HCT116 (cell line): ENCODE data around the gene LTO1. TPM values are rescaled to one million over a fixed set of nuclear protein-coding genes. Genes with fewer than 3 reads are reported as not detected.

Experiments used
- ATAC-seq: fragments of 200-7000 bp; cut with Tn5 transposase; 2 replicates; pipeline ENCODE4 v1.9.1; 2020; ENCODE audit warnings: mild to moderate bottlenecking, moderate library complexity
- BruUV-seq: library from RNA; stranded (reverse); fragments of 400-500 nt; replicated peaks from 2 replicates; lab custom pipeline; 2021; lab: Mats Ljungman, UMichigan
- CTCF ChIA-PET: fragments of 300-600 bp; sonication (Branson Sonifier 250); formaldehyde crosslinking; loops from one replicate; lab custom pipeline; 2021; ENCODE audit warnings: antibody characterized with exemption; lab: Charles Lee
- POLR2A ChIA-PET: fragments of 300-600, 350-600 bp; sonication (Branson Sonifier 250); formaldehyde crosslinking; loops from one replicate; lab custom pipeline; 2021; ENCODE audit warnings: antibody characterized with exemption; lab: Charles Lee
- RAD21 ChIA-PET, 2 experiments: fragments of 300-600 bp; sonication (Branson Sonifier 250); formaldehyde crosslinking; loops; one replicate each; lab custom pipeline; 2023; ENCODE audit warnings: low total read pairs in 2 of 2; ENCODE audit not compliant: uncharacterized antibody in 2 of 2, unreplicated experiment in 2 of 2, low non-redundant PET in 1 of 2; lab: Charles Lee
- DNase-seq: peaks from one replicate; pipeline ENCODE4 v3.0.0-alpha.2; 2010; ENCODE audit warnings: low read depth, low spot score
- H2AFZ ChIP-seq: fragments of 200-600 bp; shearing (Covaris generic), sonication (generic); 2 replicates; pipeline ENCODE4 v1.6.1; 2017; ENCODE audit warnings: low read depth, mixed run types, mixed read lengths, antibody characterized with exemption, low read length; ENCODE audit not compliant: poor library complexity, severe bottlenecking
- H3K27ac ChIP-seq: 2 replicates; pipeline ENCODE4 v1.5.1; 2012; ENCODE audit warnings: low read depth, low read length
- H3K27me3 ChIP-seq: fragments of 200-600 bp; sonication (generic); 2 replicates; pipeline ENCODE4 v1.6.1; 2016; ENCODE audit warnings: mixed run types, low read length, mixed read lengths; ENCODE audit not compliant: insufficient read depth
- H3K36me3 ChIP-seq, 2 experiments: fragments of 200-500 bp in 1 of 2; fragments of 200-600 bp in 1 of 2; sonication (Bioruptor generic) in 1 of 2; sonication (generic) in 1 of 2; 2 replicates each; pipeline versions ENCODE4 v1.5.1 to v1.6.1; 2014 to 2016; ENCODE audit warnings: low read length in 2 of 2, inconsistent platforms in 1 of 2, mixed read lengths in 1 of 2, mixed run types in 1 of 2; ENCODE audit not compliant: insufficient read depth in 2 of 2, control insufficient read depth in 1 of 2
- H3K4me1 ChIP-seq, 2 experiments: fragments of 200-600 bp in 1 of 2; sonication (generic) in 1 of 2; 2 replicates each; pipeline versions ENCODE4 v1.5.1 to v1.6.1; 2012 to 2017; ENCODE audit warnings: low read length in 2 of 2, inconsistent platforms in 1 of 2, mild to moderate bottlenecking in 1 of 2, mixed read lengths in 1 of 2, mixed run types in 1 of 2, moderate library complexity in 1 of 2; ENCODE audit not compliant: insufficient read depth in 2 of 2, control insufficient read depth in 1 of 2
- H3K4me2 ChIP-seq: fragments of 200-600 bp; sonication (generic); 2 replicates; pipeline ENCODE4 v1.6.1; 2017; ENCODE audit warnings: mixed run types, low read length, mixed read lengths
- H3K4me3 ChIP-seq, 2 experiments: fragments of 200-600 bp in 1 of 2; sonication (generic) in 1 of 2; replicated peaks in 1 of 2; 2 replicates each; pipeline ENCODE4 v1.5.1; 2011 to 2016; ENCODE audit warnings: low read length in 2 of 2, control low read depth in 1 of 2, low read depth in 1 of 2, mild to moderate bottlenecking in 1 of 2, mixed read lengths in 1 of 2, mixed run types in 1 of 2
- H3K79me2 ChIP-seq: fragments of 200-600 bp; sonication (generic); 2 replicates; pipeline ENCODE4 v1.6.1; 2017; ENCODE audit warnings: mild to moderate bottlenecking, mixed run types, low read length, moderate library complexity, mixed read lengths; ENCODE audit not compliant: insufficient read depth
- H3K9ac ChIP-seq: fragments of 200-600 bp; sonication (generic); 2 replicates; pipeline ENCODE4 v1.6.1; 2016; ENCODE audit warnings: low read length, mixed read lengths
- H3K9me2 ChIP-seq: fragments of 200-600 bp; sonication (generic), shearing (Covaris generic); 2 replicates; pipeline ENCODE4 v1.6.1; 2017; ENCODE audit warnings: mixed run types, mild to moderate bottlenecking, moderate library complexity; ENCODE audit not compliant: insufficient read depth
- H3K9me3 ChIP-seq, 2 experiments: fragments of 200-500 bp in 1 of 2; fragments of 200-600 bp in 1 of 2; sonication (Bioruptor generic) in 1 of 2; sonication (generic) in 1 of 2; 2 replicates each; pipeline ENCODE4 v1.6.1; 2014 to 2017; ENCODE audit warnings: low read length in 2 of 2, mixed read lengths in 2 of 2, inconsistent platforms in 1 of 2, low read depth in 1 of 2, mild to moderate bottlenecking in 1 of 2, mixed run types in 1 of 2, moderate library complexity in 1 of 2; ENCODE audit not compliant: control insufficient read depth in 1 of 2, insufficient read depth in 1 of 2
- H4K20me1 ChIP-seq: fragments of 200-600 bp; sonication (generic), shearing (Covaris generic); 2 replicates; pipeline ENCODE4 v1.6.1; 2017; ENCODE audit warnings: mixed run types, mild to moderate bottlenecking, moderate library complexity; ENCODE audit not compliant: insufficient read depth
- CBX3 ChIP-seq: IDR thresholded peaks from 2 replicates; pipeline ENCODE4 v1.6.1; 2012; ENCODE audit warnings: low read depth
- CTCF ChIP-seq, 3 experiments: fragments of 200-600 bp in 1 of 3; sonication (generic) in 1 of 3; IDR thresholded peaks in 2 of 3; conservative IDR thresholded peaks in 1 of 3; 2 replicates each; pipeline ENCODE4 v1.5.1; 2012 to 2017; ENCODE audit warnings: low read depth in 2 of 3, low read length in 2 of 3, antibody characterized with exemption in 1 of 3, borderline replicate concordance in 1 of 3, control low read depth in 1 of 3, mild to moderate bottlenecking in 1 of 3, mixed read lengths in 1 of 3, mixed run types in 1 of 3, moderate library complexity in 1 of 3; ENCODE audit not compliant: insufficient read depth in 1 of 3
- EGR1 ChIP-seq: IDR thresholded peaks from 2 replicates; pipeline ENCODE4 v1.6.1; 2012; ENCODE audit warnings: low read depth
- ELF1 ChIP-seq: IDR thresholded peaks from 2 replicates; pipeline ENCODE4 v1.6.1; 2012; ENCODE audit warnings: low read depth, borderline replicate concordance
- FOSL1 ChIP-seq: IDR thresholded peaks from 2 replicates; pipeline ENCODE4 v1.6.1; 2012; ENCODE audit warnings: low read depth
- JUND ChIP-seq: IDR thresholded peaks from 2 replicates; pipeline ENCODE4 v1.6.1; 2012
- POLR2A ChIP-seq: IDR thresholded peaks from 2 replicates; pipeline ENCODE4 v1.7.0; 2011; ENCODE audit warnings: borderline replicate concordance; ENCODE audit not compliant: insufficient read depth, insufficient read length; ENCODE audit errors: extremely low read depth
- POLR2AphosphoS5 ChIP-seq: IDR thresholded peaks from 2 replicates; pipeline ENCODE4 v1.6.1; 2011; ENCODE audit warnings: mild to moderate bottlenecking, low read depth, low read length, moderate library complexity
- REST ChIP-seq: IDR thresholded peaks from 2 replicates; pipeline ENCODE4 v1.6.1; 2012; ENCODE audit warnings: low read depth
- SIN3A ChIP-seq: IDR thresholded peaks from 2 replicates; pipeline ENCODE4 v1.6.1; 2012; ENCODE audit warnings: low read depth
- SP1 ChIP-seq: IDR thresholded peaks from 2 replicates; pipeline ENCODE4 v1.6.1; 2012; ENCODE audit warnings: low read depth
- YY1 ChIP-seq: IDR thresholded peaks from 2 replicates; pipeline ENCODE4 v1.6.1; 2011; ENCODE audit warnings: low read length, low read depth, moderate library complexity, mild to moderate bottlenecking; ENCODE audit not compliant: insufficient replicate concordance; ENCODE audit errors: extremely low read depth
- ZFX ChIP-seq: fragments of 450-650 bp; IDR thresholded peaks from 2 replicates; pipeline ENCODE4 v1.6.1; 2017
- ZNF274 ChIP-seq: fragments of 200-500 bp; sonication (Bioruptor generic); IDR thresholded peaks from 2 replicates; pipeline ENCODE4 v1.6.1; 2014; ENCODE audit warnings: mild to moderate bottlenecking, low read depth, low read length, inconsistent platforms
- intact Hi-C: fragments of 100-400 bp; cut with micrococcal nuclease; formaldehyde crosslinking; loops from 2 replicates; pipeline ENCODE4 v1.10.0; 2022
- total RNA-seq: library from RNA; stranded (reverse); gene quantifications from one replicate; pipeline ENCODE4 v1.2.1, GENCODE V29; 2021; ENCODE audit not compliant: unreplicated experiment
- TF ChIP-seq, protein P1 (sequence below): IDR thresholded peaks from 2 replicates; pipeline ENCODE4 v1.6.1; 2011; ENCODE audit warnings: mild to moderate bottlenecking, low read length, moderate library complexity; ENCODE audit not compliant: insufficient replicate concordance; ENCODE audit errors: extremely low read depth
- TF ChIP-seq, protein P2 (sequence below): IDR thresholded peaks from 2 replicates; pipeline ENCODE4 v1.6.1; 2012
- TF ChIP-seq, protein P3 (sequence below): IDR thresholded peaks from 2 replicates; pipeline ENCODE4 v1.6.1; 2012

Gene LTO1
- total RNA-seq, 1 experiment from 2014 or later, result 21.3 TPM

DNA sequence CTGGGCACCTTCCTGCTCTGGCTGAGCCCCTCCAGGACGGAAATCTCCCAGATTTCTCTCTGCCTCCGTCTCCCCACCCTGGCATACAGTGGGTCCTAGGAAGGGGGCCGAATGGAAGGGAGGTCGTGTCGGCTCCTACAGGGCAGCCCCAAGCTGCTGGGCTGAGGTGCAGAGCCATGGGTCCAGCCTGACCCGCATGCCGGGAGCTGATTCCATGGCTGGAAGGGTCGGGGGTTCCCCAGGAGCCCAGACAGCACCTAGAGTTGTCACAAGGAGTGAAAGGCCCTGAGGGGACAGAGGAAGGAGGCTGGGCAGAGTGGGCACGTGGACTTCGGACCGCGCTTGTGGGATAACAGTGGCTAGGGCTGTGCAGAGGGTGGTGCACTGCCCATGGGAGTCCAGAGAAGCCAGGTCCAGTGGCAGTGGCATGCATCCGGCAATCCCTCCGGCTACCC lies 17.7 kb downstream of the LTO1 start:
- H4K20me1 ChIP-seq, result peaks cover 6% of the 10 kb centered on the region; the same call in 1 of the 2 replicates
- DNase-seq (no peak), ATAC-seq (no peak)
- H3K36me3 ChIP-seq, result peaks cover 5 to 7% of the 10 kb centered on the region in 2 experiments; a peak in 3 of 4 replicates
- ChIA-PET POLR2A (no interaction called here), CTCF (no interaction called here), RAD21 (no interaction called here)
- H2AFZ ChIP-seq, result no peak overlapping the region
- TF ChIP-seq ZNF274 (no peak), SP1 (no peak), CTCF (IDR thresholded peaks at IDR 0.05 in 2 of 3, conservative IDR thresholded peaks at IDR 0.05 in 1 of 3; ENCODE audit: borderline replicate concordance in 1 of 3, insufficient read depth in 1 of 3, low read depth in 2 of 3, low read length in 2 of 3) (no peak), EGR1 (no peak), ELF1 (no peak), FOSL1 (no peak), ZFX (no peak), JUND (no peak), REST (no peak), CBX3 (no peak), POLR2A (no peak), YY1 (no peak), SIN3A (no peak), POLR2AphosphoS5 (no peak)
- TF ChIP-seq, protein P1, sequence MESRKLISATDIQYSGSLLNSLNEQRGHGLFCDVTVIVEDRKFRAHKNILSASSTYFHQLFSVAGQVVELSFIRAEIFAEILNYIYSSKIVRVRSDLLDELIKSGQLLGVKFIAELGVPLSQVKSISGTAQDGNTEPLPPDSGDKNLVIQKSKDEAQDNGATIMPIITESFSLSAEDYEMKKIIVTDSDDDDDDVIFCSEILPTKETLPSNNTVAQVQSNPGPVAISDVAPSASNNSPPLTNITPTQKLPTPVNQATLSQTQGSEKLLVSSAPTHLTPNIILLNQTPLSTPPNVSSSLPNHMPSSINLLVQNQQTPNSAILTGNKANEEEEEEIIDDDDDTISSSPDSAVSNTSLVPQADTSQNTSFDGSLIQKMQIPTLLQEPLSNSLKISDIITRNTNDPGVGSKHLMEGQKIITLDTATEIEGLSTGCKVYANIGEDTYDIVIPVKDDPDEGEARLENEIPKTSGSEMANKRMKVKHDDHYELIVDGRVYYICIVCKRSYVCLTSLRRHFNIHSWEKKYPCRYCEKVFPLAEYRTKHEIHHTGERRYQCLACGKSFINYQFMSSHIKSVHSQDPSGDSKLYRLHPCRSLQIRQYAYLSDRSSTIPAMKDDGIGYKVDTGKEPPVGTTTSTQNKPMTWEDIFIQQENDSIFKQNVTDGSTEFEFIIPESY, result no peak
- TF ChIP-seq, protein P2, sequence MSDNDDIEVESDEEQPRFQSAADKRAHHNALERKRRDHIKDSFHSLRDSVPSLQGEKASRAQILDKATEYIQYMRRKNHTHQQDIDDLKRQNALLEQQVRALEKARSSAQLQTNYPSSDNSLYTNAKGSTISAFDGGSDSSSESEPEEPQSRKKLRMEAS, result no peak
- TF ChIP-seq, protein P3, sequence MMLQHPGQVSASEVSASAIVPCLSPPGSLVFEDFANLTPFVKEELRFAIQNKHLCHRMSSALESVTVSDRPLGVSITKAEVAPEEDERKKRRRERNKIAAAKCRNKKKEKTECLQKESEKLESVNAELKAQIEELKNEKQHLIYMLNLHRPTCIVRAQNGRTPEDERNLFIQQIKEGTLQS, result no peak
- intact Hi-C loops, result no loop called here
- no peaks in the 10 kb centered on the region for H3K9me3 ChIP-seq
- no peak overlapping the region for H3K27ac ChIP-seq
- H3K9me2 ChIP-seq, result no peaks in the 10 kb centered on the region
- no peaks in the 10 kb centered on the region for H3K27me3 ChIP-seq
- no peak overlapping the region for H3K4me2 ChIP-seq
- peaks cover 0 to 30% of the 10 kb centered on the region in 2 experiments; a peak in 3 of 4 replicates for H3K4me1 ChIP-seq
- no TSS peak for BruUV-seq
- H3K79me2 ChIP-seq, result no peaks in the 10 kb centered on the region; the same call in 1 of the 2 replicates
- H3K4me3 ChIP-seq, result no peak overlapping the region
- H3K9ac ChIP-seq, result no peak overlapping the region
